ENCODE results near the gene BAZ1B.
"Not testable (repeated sequence)": the region's sequence is repeated elsewhere in the genome, so short reads cannot be mapped to it uniquely, and the experiment has no call there.

BAZ1B gene

GRCh38 chr7:73538510-73538909 lies 16.4 kb upstream of the BAZ1B start:
- DNase-seq (ENCODE audit: low read depth in 3 of 3), result not testable (repeated sequence)

DNA sequence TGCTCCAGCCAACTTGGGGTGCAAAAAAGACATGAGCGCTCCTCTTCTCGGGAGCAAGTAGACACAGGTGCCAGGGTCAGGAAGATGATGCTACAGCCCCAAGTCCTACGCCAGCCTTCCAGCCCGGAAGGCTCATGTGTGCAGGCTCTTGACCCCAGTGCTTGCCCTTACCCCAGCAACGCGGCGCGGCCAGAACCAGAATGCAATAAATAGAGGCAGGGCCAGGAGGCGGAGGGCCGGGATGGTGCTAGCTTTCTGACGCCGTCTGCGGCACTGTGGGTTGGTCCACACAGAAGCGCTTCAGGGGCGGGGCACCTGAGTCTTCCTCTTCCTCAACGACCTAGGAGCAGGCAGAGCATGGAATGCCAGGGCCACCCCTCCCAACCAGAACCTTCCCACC lies 15.0 kb upstream of the BAZ1B start:
- no peak for DNase-seq (ENCODE audit: low read depth in 3 of 3)

DNA sequence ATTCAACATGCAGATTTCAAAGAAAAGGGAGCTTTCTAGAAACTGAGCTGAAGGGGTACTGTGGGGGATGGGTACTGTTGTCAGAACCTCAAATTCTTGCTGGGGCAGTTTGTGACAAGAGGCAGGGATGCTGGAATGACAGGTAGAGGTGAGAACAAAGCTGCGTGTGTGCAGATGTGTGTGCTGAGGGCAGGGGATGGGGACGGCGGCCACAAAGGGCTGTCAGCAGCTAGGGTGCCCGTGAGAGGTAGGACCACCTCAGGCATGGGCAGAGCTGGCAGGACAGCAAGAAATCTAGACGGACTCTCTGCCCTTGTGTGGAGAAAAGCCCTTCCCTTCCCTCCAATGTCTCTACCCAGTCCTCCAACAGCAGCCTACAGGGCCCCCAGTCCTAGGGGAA lies 14.4 kb upstream of the BAZ1B start:
- DNase-seq (ENCODE audit: low read depth in 3 of 3), result no peak

DNA sequence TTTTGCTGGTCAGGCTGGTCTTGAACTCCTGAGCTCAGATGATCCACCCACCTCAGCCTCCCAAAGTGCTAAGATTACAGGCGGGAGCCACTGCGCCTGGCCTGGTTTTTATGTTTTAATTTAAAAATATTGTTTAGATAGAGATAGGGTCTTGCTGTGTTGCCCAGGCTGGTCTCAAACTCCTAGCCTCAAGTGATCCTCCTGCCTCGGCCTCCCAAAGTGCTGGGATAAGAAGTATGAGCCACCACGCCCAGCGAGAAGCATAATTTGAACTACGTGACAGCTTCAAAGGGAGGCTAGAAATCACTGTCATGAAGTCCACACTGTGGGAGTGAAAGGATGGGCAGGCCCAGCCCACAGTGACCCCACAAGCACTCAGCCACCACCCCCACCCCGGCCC lies 13.8 kb upstream of the BAZ1B start:
- DNase-seq (ENCODE audit: low read depth in 3 of 3), result not testable (repeated sequence)

- no peak for DNase-seq (ENCODE audit: low read depth in 3 of 3)
These were observed 11.6 kb upstream of the BAZ1B start for GRCh38 chr7:73533742-73534141.

DNA sequence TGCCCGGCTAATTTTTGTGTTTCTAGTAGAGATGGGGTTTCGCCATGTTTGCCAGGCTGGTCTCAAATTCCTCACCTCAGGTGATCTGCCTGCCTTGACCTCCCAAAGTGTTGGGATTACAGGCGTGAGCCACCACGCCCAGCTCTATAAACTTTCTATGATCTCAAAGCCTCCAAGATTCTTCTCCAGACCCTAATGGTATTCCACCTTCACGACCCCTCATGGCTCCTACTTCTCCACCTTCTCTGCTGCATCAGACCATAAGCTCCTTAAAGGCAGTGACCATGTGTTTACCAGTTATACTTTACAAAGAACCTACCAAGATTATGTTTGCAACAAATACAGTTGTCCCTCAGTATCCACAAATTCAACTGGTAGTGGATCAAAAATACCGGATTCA lies 10.1 kb upstream of the BAZ1B start:
- DNase-seq (ENCODE audit: low read depth in 3 of 3), result no peak

- no peak for DNase-seq (ENCODE audit: low read depth in 3 of 3)
These were observed 8.7 kb upstream of the BAZ1B start for GRCh38 chr7:73530800-73531199.

GRCh38 chr7:73526896-73527821 lies 5.1 kb upstream of the BAZ1B start:
- DNase-seq (ENCODE audit: low read depth in 3 of 3), result no peak

DNA sequence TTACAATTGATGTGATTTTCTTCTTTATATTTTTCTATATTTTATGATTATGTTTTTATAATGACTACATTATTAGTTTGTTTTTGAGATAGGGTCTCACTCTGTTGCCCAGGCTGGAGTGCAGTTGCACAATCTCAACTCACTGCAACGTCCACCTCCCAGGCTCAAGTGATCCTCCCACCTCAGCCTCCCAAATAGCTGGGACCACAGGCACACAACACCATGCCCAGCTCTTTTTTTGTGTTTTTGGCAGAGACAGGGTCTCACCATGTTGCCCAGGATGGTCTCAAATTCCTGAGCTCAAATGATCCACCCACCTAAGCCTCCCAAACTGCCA lies 4.0 kb upstream of the BAZ1B start:
- not testable (repeated sequence) for DNase-seq (ENCODE audit: low read depth in 3 of 3)

DNA sequence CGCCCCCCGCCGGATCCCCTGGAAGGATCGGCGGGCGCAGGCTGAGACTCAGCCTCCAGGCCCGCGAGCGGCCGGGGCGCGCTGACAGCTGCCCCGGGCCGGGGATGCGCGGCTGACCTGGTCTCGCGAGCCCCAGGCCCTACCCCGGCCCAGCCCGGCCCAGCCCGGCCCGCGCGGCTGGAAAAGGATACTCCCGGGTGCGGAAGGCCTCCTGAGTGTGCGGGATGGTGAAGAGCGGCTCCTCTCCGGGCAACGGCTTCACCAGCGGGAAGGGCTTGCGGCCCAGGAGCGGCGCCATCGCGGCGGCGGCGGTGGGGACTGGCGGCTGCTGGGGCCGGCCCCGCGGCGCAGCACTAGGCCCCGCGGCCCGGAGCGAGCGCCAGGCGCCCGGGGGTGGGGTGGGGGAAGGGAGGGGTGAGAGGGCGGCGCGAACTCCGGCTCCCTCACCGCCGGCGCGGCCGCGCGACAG lies 423 bp downstream of the BAZ1B start:
- peak; percentile 15 to 70 (median 44) for DNase-seq (ENCODE audit: low read depth in 3 of 3)

DNA sequence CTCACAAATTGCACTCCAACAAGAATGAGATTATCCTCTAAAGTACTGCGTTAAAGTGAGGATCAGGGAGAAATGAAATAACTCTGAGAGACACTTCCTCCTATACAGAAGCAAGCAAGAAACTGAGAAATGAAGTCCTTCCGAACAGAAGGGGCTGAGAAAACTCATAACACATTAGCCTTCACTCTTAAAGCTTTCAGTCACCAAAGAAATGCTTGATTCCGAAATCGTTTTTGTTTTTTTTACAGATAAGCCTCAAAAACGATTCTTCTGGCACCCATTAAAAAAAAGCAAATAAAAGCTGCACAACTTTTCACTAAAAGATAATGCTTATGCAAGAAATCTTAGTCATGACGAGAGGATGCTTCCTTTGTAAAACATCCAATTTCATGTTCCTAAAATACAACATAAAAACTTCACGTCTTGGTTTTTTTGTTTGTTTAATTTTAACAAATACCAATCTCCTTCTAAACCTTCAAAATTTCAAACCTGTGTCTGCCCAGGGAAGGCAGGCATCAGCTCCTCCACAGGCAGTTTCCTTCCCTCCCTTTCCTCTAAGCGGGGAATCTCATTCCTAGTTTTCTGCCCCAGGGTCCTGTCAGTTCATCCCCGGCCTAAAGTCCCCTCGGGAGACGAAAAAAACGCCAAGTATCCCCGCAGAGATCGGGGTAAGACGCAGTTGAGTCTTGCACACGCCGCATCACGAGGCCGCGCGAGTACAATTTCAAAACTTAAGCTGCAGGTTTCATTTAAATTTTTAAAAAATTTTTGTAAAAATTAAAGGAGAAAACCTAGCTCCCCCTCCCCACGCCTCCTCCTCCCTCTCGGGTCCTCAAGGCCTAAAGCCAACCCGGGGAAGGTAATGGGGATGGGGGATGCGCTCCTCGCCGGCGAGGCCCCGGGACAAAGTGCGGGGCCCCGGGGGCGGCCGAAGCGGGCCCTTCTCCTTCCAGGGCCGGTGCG lies 1.1 kb downstream of the BAZ1B start:
- DNase-seq (ENCODE audit: low read depth in 3 of 3), result peak in 1 of 3 donors; percentile 6

- DNase-seq (ENCODE audit: low read depth in 3 of 3), result no peak
These were observed 2.0 kb downstream of the BAZ1B start for GRCh38 chr7:73519867-73520672.

DNA sequence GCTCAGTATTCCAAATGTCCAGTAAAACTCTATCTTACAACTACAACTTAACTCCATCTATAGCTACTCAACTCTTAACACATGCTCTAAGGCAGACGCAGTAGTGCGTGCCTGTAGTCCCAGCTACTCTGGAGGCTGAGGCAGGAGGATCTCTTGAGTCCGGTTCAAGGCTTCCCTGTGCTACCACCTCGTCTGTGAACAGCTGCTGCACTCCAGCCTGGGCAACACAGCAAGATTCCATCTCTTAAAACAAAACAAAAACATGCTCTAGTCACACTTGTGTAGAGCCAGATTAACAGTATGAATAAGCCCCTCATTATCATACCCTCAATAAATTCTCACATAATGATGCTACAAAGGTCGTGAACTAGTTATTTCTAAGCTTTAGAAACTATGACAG lies 3.6 kb downstream of the BAZ1B start:
- DNase-seq (ENCODE audit: low read depth in 3 of 3), result no peak

DNA sequence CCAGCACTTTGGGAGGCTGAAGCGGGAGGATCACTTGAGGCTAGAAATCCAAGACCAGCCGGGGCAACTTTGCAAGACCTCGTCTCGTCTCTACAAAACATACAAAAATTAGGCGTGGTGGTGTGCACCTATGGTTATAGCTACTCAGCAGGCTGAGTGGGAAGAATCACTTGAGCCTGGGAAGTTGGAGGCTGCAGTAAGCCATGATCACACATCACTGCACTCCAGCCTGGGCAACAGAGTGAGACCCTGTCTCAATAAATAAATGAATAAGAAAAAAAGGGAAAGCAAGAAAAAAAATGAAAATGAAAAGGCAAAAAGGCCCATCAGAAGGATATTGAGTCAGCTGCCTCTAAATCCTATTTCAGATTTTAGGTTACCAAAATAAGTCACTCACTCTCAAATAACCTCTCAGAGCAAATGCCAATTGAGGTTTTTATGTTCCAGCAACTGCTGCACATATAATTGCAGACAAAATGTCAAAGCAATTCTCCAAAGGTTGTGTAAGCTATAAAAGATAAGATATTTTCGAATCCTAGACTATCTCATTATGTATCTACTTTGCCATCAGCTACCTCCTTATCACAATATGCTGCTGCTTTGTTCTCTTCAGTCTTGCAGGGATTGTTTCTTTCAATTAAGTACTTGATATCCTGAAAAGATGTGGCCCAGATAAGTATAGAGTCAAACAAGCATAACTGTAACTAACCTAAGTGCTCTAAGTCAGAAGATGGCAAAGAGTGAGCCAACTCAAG lies 4.7 kb downstream of the BAZ1B start:
- no peak for DNase-seq (ENCODE audit: low read depth in 3 of 3)

DNA sequence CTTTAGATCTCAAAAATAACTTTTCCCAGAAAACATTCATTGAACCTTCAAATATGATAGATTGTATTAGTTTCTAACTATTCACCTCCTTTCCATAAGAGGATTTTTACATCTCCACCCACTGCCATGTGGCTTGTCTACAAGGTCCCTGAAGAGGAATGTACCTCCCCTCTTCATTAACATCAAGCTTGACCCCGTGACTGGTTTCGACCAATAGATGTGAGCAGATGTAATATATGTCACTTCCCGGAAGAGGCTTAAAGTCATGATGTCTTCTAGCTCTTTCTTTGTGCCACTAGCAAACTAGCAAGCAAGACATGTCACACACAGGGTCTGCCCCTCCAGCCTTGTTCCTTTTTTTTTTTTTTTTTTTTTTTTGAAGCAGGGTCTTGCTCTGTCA lies 6.9 kb downstream of the BAZ1B start:
- DNase-seq (ENCODE audit: low read depth in 3 of 3), result no peak

GRCh38 chr7:73512018-73512780 lies 9.9 kb downstream of the BAZ1B start:
- no peak for DNase-seq (ENCODE audit: low read depth in 3 of 3)

DNA sequence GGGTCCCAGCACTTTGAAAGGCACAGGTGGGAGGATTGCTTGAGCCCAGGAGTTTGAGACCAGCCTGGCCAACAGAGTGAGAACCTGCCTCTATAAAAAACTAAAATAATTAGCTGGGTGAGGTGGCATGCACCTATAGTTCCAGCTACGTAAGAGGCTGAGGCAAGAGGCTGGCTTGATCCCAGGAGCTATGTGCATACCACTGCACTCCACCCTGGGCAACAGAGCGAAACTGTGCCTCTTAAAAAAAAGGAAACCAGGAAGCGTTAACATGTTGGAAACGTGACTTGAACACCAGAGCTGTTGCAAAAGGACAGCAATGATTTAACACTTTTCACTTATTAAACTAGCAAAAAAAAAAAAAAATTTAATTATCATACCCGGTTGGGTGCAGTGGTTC lies 12.6 kb downstream of the BAZ1B start:
- DNase-seq (ENCODE audit: low read depth in 3 of 3), result no peak

DNA sequence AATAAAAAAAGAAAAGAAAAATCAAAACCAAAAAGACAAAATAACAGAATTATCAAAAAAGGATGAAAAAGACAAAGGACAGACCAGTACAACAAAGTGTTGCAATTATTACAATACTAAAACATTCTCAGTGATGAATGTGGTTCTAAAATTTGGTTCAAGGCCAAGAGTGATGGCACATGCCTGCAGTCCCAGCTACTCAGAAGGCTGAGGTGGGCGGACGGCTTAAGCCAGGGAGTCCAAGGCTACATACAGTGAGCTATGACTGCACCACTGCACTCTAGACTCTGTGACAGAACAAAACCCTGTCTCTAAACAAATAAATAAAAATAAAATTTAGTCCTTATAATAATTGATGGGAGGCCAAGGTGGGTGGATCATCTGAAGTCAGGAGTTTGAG lies 14.5 kb downstream of the BAZ1B start:
- no peak for DNase-seq (ENCODE audit: low read depth in 3 of 3)

GRCh38 chr7:73504920-73505319 lies 17.2 kb downstream of the BAZ1B start:
- no peak for DNase-seq (ENCODE audit: low read depth in 3 of 3)

- DNase-seq (ENCODE audit: low read depth in 3 of 3), result no peak
These were observed 18.1 kb downstream of the BAZ1B start for GRCh38 chr7:73504017-73504416.

Measured in stimulated activated CD4-positive, alpha-beta T cell treated with anti-CD3 and anti-CD28 coated beads, TNF-alpha, amount 100 ng/mL, for 48 hours (primary cell).